Measurements from ENCODE around the gene IMMP2L.
"Not testable (repeated sequence)": the region's sequence is repeated elsewhere in the genome, so short reads cannot be mapped to it uniquely, and the experiment has no call there.

Gene IMMP2L

DNA sequence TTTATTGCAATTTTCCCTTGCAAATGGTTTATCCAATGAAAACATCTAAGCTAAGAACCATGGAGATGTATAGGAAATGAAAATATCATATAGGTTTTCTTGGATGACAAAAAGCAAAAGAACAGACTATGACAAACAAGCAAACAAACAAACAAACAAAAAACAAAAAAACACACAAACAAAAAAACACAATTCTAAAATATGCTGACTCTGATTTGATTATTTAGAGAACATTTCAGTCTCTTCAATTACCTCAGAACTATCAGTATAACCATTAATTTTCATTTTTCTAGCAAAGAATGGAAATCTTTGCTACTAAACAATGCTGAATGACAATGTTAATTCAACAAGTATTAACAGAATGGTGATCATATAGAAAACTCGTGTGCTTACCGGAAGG, 840.9 kb downstream of the IMMP2L start:
- DNase-seq (ENCODE audit: low read depth), result no peak

DNA sequence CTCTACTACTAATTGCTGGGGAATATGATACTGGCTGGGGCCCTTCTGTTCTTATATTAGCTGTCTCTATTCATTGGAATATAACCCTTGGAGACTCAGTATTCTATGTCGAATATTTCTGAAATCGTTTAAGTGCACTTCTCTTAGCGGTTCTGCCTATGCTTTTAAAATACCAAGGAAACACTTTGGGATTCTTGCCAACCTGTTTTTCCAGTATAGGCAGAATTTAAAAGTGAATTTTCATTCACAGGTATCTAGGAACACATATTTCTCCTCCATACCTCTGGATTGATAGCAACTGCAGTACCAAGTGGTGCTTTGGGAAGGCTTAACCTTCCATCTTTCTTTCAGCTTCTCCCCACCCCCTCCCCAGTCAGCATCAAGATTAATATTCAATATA, 841.7 kb downstream of the IMMP2L start:
- DNase-seq (ENCODE audit: low read depth), result no peak

DNA sequence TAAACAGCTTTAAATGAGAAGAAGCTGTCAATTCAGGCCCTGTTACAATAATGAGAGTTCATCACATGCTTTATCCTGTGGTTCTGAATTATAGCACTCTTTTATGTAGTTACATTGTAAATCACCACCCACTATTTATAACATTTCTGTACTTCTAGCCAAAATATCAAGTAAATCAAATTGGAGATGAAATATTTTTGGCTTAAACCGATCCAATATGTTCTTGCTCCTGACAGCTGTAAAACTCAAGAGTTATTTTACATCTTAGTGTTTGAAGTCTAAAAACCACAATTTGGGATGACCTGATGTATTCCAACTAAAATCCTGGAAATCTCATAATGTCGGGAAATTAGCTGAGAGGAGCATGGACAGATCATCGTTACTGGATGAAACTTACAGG, 842.6 kb downstream of the IMMP2L start:
- DNase-seq (ENCODE audit: low read depth), result no peak

DNA sequence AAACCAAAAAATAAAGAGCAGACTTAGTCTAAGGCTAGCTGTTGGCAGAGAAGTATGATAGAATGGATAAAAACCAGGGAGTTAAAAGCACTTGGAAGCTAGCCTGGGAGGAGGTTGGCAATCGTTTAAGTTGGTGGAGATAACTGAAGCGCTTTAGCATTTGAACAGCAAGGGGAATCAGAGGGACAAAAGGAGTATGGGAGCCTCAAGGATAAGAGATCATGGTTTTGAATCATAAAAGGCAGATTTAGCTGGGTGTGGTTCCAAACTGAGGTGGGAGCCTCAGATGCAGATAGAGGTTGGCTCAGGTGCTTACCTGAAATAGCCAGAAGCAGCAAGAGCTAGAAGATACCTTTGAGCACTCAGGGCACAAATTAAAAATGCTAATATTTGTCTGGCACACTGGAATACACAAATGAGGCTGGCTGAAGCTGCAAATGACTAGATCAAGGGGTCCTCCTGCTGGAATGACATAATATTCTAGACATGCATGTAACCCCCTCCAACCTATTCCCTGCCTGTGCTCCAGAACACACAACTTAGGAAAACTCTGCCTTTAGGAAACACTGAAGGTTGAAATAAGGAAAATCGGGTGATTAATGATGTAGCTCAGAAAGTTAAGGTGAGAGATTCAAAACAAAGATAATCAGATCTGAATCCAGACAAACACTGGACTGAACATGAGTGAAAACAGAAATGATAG, 843.6 kb downstream of the IMMP2L start:
- DNase-seq (ENCODE audit: low read depth), result no peak

DNA sequence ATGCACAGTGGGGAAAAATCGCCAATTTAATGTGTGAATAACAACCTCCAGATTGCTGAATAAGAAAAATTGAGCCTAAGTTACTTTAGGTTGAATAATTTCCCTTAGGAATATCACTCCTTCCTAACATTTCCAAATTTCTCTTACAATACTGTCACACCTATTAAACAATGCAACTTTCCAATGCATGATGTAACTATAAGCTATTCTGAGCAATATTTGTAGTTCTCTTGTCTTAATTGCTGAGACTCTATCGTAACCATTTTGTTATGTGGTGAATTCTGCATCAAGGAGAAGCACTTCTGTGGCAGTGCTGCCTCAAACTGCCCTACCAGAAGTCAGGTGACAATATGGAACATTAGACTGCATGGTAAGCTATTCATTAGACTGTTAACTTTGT, 858.1 kb downstream of the IMMP2L start:
- no peak for DNase-seq (ENCODE audit: low read depth)

DNA sequence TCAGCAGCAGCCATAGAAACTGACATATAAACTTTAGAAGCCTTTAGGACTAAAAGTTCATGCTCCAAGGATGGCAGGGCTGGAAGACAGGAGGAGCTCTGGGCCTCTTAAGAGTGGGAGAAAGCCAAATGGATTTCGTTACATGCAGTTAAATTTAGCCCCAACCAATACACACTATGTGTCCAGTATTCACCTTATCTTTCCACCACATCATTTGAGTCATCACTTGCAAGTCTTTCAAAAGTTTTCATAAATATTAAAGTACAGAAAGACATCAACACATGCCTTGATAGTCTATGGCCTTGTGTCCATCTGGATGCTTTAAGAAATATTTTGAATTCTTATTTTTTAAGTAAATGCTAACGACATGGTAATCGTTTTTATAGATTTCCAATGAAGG, 863.7 kb downstream of the IMMP2L start:
- no peak for DNase-seq (ENCODE audit: low read depth)

DNA sequence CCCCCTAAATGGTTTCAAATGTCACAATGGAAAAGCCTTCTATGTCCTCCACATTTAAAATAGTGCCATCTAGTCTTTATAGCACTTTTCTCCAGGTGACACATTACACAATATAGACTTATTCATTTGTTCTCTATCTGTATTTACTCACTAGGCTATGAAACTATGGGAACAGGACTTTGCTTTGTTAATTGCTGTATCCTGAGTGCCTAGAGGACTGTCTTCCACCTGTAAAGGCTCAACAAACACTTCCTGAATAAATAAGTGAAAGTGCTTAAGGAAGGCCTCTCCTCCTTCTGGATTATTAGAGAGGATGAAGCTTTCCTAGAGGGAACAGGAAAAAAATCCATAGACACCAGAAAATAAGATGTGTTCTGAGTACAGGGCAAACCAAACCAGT, 868.9 kb downstream of the IMMP2L start:
- DNase-seq (ENCODE audit: low read depth), result no peak

DNA sequence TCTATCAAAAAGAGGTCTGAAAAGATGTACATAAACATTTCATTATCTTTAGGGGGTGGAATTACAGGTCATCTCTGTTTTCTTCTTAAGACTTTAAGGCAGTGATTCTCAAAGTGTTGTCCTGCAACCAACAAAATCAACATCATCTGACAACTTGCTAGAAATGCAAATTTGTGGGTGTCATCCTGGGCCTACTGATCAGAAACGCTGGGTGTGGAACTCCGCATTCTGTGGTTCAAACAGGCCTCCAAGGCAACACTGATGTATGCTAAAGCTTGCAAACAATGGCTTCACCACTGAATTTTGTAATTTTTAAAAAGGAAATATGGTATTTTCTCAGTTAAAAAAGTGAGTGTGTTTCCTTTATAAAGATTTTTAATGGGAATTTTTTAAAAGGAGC, 873.4 kb downstream of the IMMP2L start:
- no peak for DNase-seq (ENCODE audit: low read depth)

DNA sequence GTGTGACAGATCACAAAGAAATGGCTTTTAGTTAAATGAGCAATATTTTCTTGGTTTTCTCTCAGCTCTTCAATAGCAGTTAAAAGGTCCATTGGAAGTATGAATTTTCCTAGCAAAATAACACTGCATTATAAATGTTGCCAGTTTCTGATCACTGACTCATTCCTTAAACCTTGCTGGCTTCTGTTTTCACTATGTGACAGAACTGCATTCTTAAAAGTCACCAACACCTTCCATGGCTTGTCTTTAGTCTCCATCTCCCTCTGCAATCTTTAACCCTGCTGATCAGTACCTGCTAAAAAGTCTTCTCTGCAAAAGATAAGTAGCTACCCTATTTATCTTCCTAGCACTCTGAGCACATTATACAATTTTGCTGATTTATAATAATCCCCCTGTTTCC, 876.4 kb downstream of the IMMP2L start:
- DNase-seq (ENCODE audit: low read depth), result no peak

DNA sequence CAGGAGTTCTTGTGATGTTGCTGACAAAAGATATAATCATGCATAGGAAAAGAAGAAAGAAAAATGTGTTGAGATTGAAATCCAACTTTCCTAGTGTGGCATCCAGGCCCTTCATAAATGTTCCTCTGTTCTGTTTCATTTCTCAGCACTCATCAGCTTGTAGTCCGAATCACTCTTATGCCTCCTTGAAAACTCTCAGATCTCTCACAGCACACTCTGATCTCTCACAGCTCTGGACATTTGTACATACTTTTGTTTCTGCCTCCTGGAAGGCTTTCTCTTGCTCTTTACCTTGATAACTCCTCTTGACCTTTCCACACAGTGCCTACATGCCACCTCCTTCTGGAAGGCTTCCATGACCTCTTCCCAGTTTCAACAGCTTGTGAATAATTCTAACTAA, 880.4 kb downstream of the IMMP2L start:
- no peak for DNase-seq (ENCODE audit: low read depth)

DNA sequence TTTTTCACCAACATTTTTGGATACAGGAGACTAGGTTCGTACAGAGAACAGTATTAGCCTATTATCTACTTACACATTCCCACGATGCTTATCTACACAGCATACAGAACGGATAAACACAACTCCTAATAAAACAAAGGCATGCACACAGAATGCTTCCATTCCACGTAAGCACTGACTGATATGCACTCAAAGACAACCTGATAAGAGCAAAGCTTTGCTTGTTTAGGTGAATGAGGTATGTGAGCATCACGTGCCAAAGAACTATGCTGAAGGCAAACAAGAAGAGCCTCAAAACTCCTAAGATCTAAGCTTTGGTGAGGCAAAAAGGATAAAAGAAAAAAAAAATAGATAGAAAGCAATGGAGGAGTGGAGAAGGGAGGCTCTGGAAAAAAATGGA, 884.9 kb downstream of the IMMP2L start:
- DNase-seq (ENCODE audit: low read depth), result no peak

DNA sequence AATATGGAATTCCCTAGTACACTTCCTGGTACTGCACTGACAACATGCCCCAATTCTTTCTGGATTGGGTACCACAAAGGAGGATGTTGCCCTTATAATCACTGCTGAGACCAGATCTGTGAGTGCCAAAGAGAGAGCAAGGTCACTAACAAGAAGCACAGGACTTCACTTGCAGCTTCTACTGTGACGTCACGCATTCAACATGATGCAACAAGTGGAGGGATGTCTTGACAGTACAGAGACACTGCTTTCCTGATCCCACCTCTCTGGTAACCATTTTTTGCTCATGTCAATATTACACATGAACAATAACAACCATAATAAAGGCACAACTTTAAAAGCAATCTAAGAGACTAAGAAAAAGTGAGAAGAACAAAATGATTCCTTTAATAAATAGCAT, 885.5 kb downstream of the IMMP2L start:
- no peak for DNase-seq (ENCODE audit: low read depth)

DNA sequence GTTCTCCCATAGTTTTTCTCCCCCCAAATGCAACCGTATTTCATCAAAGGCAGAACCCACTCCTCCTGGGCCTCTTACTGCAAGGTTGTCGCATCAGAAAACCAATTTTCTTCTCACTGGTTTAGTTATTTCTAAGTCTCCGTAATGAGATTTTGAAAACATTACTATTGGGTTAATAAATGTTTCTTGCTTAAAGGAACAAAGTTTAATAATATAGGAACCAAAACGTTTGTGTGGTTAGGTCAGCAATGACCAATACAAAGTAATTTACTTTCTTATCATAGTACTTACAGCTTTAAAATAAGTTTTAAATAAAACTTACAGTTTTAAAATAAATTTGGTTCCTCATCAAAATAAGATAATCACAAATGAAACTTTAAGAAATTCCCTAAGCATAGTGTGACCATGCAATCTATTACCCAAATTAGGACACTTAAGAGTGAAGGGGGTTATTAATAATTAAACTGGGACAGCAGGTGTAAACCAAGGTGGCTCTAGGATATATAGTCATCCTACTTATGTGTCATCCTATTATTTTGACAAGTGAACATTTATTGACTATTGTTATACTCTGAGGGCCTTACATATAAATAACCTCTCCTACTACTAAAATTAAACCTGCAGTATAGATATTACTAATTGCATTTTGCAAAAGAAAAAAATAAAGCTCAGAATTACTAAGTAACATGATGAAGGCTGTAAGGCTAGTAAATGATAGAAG, 886.7 kb downstream of the IMMP2L start:
- no peak for DNase-seq (ENCODE audit: low read depth)

DNA sequence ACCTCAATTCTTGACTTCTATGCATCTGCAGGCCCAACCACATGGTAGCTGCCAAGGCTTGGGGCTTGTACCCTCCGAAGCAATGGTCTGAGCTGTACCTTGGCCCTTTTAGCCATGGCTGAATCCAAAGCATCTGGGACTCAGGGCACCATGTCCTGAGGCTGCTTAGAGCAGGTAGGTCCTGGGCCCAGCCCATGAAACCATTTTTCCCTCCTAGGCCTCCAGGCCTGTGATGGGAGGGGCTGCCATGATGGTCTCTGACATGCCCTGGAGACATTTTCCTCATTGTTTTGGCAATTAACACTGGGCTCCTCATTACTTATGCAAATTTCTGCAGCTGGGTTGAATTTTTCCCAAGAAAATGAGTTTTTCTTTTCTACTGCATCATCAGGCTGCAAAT, 889.1 kb downstream of the IMMP2L start:
- DNase-seq (ENCODE audit: low read depth), result no peak

DNA sequence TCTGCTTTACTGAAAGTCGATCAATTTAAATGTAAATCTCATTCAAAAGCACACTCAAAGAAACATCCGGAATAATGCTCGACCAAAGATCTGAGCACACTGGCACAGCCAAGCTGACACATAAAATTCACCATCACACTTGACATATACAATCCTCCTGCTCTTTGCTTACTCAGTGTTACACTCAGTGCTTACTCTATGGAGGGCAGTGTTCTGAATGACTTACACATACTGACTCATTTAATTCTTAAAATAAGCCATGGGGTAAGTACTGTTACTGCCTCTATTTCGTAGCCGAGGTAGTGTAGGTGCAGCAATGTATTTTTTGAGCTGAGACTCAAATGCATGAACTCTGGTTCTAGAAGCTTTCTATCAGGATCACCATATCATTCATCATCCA, 892.9 kb downstream of the IMMP2L start:
- DNase-seq (ENCODE audit: low read depth), result no peak

DNA sequence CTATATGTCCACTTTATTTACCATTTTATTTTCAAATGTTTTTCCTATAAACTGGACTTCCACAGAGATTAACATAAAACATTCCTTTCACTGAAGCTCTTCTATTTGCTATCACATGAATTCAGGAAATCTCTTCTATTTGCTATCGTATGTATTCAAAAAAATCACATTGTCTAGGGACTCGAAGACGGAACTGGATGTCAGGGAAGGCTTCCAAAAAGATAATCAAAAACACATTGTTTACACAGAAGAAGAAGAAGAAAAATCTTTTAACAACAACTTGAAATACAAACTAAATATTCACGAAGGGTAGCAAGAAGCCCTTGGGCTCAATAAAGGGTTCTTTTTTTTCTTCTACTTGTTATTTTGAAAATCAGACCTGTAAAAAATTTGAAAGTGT, 897.5 kb downstream of the IMMP2L start:
- DNase-seq (ENCODE audit: low read depth), result no peak

DNA sequence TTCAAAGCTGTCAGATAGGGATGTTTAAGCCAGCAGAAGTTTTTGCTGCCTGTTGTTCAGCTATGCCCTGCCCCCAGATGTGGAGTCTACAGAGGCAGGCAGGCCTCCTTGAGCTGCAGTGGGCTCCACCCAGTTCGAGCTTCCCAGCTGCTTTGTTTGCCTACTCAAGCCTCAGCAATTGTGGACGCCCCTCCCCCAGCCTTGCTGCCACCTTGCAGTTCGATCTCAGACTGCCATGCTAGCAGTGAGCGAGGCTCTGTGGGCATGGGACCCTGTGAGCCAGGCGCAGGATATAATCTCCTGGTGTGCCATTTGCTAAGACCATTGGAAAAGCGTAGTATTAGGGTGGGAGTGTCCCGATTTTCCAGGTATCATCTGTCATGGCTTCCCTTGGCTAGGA, 901.7 kb downstream of the IMMP2L start:
- not testable (repeated sequence) for DNase-seq (ENCODE audit: low read depth)

DNA sequence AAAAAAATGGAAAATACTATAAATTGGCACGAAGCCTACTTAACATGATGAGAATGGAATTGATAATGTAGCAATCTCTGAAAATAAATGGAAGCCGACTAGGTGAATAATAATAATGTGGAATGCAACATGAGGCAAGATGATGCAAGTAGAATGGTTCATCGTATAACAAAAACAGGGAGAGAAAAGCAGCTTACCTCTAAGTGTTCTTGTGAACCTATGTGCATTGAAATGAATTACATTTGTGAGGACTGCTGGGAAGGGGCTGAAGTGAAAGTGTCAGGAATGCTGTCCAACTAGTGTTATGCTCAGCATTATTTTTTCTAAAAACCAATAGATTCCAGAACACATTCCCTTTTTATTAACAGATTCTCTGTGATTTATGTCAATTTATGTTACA, 912.0 kb downstream of the IMMP2L start:
- DNase-seq (ENCODE audit: low read depth), result no peak

DNA sequence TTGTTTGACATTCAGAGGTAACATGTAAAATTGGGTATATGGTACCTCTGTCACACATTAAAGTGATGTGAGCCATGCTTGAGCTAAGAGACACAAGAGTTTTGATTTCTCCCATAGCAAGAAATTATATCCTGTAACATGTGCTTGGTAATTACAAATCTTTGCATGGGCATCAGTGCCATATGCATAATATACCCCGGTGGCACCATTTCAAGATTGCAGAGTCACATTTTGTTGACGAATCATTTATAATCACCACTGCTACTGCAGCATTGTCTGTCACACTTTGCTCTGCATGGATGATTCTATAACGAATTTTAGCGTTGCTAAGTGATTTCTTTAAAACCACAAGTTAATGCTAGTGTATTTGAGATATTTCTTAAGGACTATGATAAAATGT, 915.0 kb downstream of the IMMP2L start:
- DNase-seq (ENCODE audit: low read depth), result no peak

DNA sequence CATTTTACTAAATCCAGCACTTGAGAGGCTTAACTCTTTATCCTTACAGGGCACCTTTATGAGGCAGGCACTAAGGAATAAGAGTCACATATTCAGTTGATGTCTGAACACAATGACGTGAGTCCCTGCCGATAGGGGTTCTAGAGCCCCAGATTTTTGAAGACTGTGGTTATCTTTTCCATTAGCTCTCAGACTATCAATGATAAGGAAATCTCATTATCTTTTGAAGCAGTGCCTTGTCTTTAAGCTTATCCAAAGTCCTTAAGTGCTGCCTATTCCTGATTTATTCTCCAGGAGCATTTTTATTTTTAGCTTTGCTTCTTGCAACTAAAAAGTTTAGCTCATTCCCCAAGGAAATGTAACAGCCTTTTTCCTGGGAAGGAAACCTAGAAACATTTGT, 915.5 kb downstream of the IMMP2L start:
- no peak for DNase-seq (ENCODE audit: low read depth)

DNA sequence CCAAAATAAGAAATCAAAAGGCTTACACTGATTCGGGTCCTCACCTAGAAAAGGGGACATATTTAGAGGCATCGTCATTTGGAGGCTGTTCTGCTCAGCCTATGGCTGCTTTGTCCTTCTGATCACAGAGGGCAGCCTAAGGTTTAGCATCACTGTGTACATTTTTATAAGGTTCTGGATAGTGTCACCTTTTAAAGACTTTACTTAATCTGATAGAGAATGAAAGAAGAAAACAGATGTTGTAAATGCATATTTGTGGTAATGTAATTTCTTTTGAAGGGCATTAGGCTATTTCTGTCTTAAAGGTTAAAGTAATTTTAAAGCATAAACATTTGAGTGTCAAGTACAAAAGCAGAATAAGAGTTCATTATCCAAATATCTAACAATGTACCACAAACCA, 916.7 kb downstream of the IMMP2L start:
- no peak for DNase-seq (ENCODE audit: low read depth)

DNA sequence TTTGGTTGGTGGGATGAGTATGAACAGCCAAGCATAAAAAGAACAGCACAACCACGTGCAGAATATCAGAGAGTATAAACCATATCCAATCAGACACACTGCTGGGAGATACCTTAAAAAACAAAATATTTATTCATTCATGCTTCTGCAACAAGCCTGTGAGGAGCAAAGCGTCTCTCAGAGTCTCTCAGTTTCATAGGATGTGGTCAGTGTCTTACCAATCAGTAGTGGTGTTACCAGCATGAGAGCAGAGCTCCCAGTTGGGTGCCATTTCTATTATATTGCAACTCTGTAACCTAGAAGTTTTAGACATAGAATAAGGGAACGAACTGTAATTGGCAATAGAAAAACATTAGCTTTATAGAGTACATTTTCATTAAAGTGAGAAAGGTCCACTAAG, 917.2 kb downstream of the IMMP2L start:
- DNase-seq (ENCODE audit: low read depth), result no peak

DNA sequence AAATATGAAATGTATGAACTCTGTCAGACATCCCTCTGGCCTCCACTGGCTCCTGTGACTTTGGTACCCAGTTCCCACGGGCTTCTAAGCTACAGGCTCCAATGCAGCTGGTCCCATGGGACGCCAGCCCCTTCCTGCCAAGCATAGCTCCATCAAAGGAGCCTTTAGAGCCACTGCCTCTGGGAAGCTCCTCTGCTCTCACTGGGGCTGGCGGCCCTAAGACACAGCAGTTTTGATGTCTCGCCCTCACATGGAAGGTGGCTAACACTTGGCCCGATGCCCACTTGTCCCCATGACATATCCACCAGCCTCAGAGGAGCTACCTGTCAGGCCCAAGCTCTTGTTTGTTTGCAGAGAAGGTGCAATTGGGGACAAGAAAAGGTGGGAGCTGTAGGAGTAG, 925.0 kb downstream of the IMMP2L start:
- no peak for DNase-seq (ENCODE audit: low read depth)

DNA sequence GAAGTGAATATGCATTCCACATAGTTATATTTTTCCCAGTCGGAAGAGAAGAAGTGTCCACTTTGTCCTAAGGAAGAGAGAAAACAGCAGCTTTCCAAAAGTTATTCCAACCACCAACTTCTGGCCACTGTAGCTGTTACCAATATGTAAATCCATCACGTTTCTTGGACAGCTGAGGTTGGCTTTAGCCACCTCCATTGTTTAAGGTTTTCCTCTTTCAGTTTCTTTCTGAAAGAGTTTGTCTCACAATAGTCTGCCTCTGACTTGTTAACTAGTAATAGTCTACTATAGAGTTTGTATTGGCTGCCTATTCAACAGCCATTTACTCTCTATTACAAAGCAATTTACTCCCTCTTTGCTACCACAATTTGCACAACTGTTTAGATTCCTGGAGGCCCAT, 929.0 kb downstream of the IMMP2L start:
- DNase-seq (ENCODE audit: low read depth), result no peak
